HCT116 (cell line): ENCODE results near the gene HIPK2. TPM values are rescaled to one million over a fixed set of nuclear protein-coding genes. Genes with fewer than 3 reads are reported as not detected.

Source experiments
- ATAC-seq: fragments of 200-7000 bp; cut with Tn5 transposase; 2 replicates; pipeline ENCODE4 v1.9.1; 2020; ENCODE audit warnings: mild to moderate bottlenecking, moderate library complexity
- BruUV-seq: library from RNA; stranded (reverse); fragments of 400-500 nt; replicated peaks from 2 replicates; lab custom pipeline; 2021; lab: Mats Ljungman, UMichigan
- CTCF ChIA-PET: fragments of 300-600 bp; sonication (Branson Sonifier 250); formaldehyde crosslinking; loops from one replicate; lab custom pipeline; 2021; ENCODE audit warnings: antibody characterized with exemption; lab: Charles Lee
- POLR2A ChIA-PET: fragments of 300-600, 350-600 bp; sonication (Branson Sonifier 250); formaldehyde crosslinking; loops from one replicate; lab custom pipeline; 2021; ENCODE audit warnings: antibody characterized with exemption; lab: Charles Lee
- RAD21 ChIA-PET, 2 experiments: fragments of 300-600 bp; sonication (Branson Sonifier 250); formaldehyde crosslinking; loops; one replicate each; lab custom pipeline; 2023; ENCODE audit warnings: low total read pairs in 2 of 2; ENCODE audit not compliant: uncharacterized antibody in 2 of 2, unreplicated experiment in 2 of 2, low non-redundant PET in 1 of 2; lab: Charles Lee
- DNase-seq: peaks from one replicate; pipeline ENCODE4 v3.0.0-alpha.2; 2010; ENCODE audit warnings: low read depth, low spot score
- H2AFZ ChIP-seq: fragments of 200-600 bp; shearing (Covaris generic), sonication (generic); 2 replicates; pipeline ENCODE4 v1.6.1; 2017; ENCODE audit warnings: low read depth, mixed run types, mixed read lengths, antibody characterized with exemption, low read length; ENCODE audit not compliant: poor library complexity, severe bottlenecking
- H3K27ac ChIP-seq: 2 replicates; pipeline ENCODE4 v1.5.1; 2012; ENCODE audit warnings: low read depth, low read length
- H3K27me3 ChIP-seq: fragments of 200-600 bp; sonication (generic); 2 replicates; pipeline ENCODE4 v1.6.1; 2016; ENCODE audit warnings: mixed run types, low read length, mixed read lengths; ENCODE audit not compliant: insufficient read depth
- H3K36me3 ChIP-seq, 2 experiments: fragments of 200-500 bp in 1 of 2; fragments of 200-600 bp in 1 of 2; sonication (Bioruptor generic) in 1 of 2; sonication (generic) in 1 of 2; 2 replicates each; pipeline versions ENCODE4 v1.5.1 to v1.6.1; 2014 to 2016; ENCODE audit warnings: low read length in 2 of 2, inconsistent platforms in 1 of 2, mixed read lengths in 1 of 2, mixed run types in 1 of 2; ENCODE audit not compliant: insufficient read depth in 2 of 2, control insufficient read depth in 1 of 2
- H3K4me1 ChIP-seq, 2 experiments: fragments of 200-600 bp in 1 of 2; sonication (generic) in 1 of 2; 2 replicates each; pipeline versions ENCODE4 v1.5.1 to v1.6.1; 2012 to 2017; ENCODE audit warnings: low read length in 2 of 2, inconsistent platforms in 1 of 2, mild to moderate bottlenecking in 1 of 2, mixed read lengths in 1 of 2, mixed run types in 1 of 2, moderate library complexity in 1 of 2; ENCODE audit not compliant: insufficient read depth in 2 of 2, control insufficient read depth in 1 of 2
- H3K4me2 ChIP-seq: fragments of 200-600 bp; sonication (generic); 2 replicates; pipeline ENCODE4 v1.6.1; 2017; ENCODE audit warnings: mixed run types, low read length, mixed read lengths
- H3K4me3 ChIP-seq, 2 experiments: fragments of 200-600 bp in 1 of 2; sonication (generic) in 1 of 2; replicated peaks in 1 of 2; 2 replicates each; pipeline ENCODE4 v1.5.1; 2011 to 2016; ENCODE audit warnings: low read length in 2 of 2, control low read depth in 1 of 2, low read depth in 1 of 2, mild to moderate bottlenecking in 1 of 2, mixed read lengths in 1 of 2, mixed run types in 1 of 2
- H3K79me2 ChIP-seq: fragments of 200-600 bp; sonication (generic); 2 replicates; pipeline ENCODE4 v1.6.1; 2017; ENCODE audit warnings: mild to moderate bottlenecking, mixed run types, low read length, moderate library complexity, mixed read lengths; ENCODE audit not compliant: insufficient read depth
- H3K9ac ChIP-seq: fragments of 200-600 bp; sonication (generic); 2 replicates; pipeline ENCODE4 v1.6.1; 2016; ENCODE audit warnings: low read length, mixed read lengths
- H3K9me2 ChIP-seq: fragments of 200-600 bp; sonication (generic), shearing (Covaris generic); 2 replicates; pipeline ENCODE4 v1.6.1; 2017; ENCODE audit warnings: mixed run types, mild to moderate bottlenecking, moderate library complexity; ENCODE audit not compliant: insufficient read depth
- H3K9me3 ChIP-seq, 2 experiments: fragments of 200-500 bp in 1 of 2; fragments of 200-600 bp in 1 of 2; sonication (Bioruptor generic) in 1 of 2; sonication (generic) in 1 of 2; 2 replicates each; pipeline ENCODE4 v1.6.1; 2014 to 2017; ENCODE audit warnings: low read length in 2 of 2, mixed read lengths in 2 of 2, inconsistent platforms in 1 of 2, low read depth in 1 of 2, mild to moderate bottlenecking in 1 of 2, mixed run types in 1 of 2, moderate library complexity in 1 of 2; ENCODE audit not compliant: control insufficient read depth in 1 of 2, insufficient read depth in 1 of 2
- H4K20me1 ChIP-seq: fragments of 200-600 bp; sonication (generic), shearing (Covaris generic); 2 replicates; pipeline ENCODE4 v1.6.1; 2017; ENCODE audit warnings: mixed run types, mild to moderate bottlenecking, moderate library complexity; ENCODE audit not compliant: insufficient read depth
- CBX3 ChIP-seq: IDR thresholded peaks from 2 replicates; pipeline ENCODE4 v1.6.1; 2012; ENCODE audit warnings: low read depth
- CEBPB ChIP-seq: IDR thresholded peaks from 2 replicates; pipeline ENCODE4 v1.6.1; 2012; ENCODE audit warnings: low read depth
- EGR1 ChIP-seq: IDR thresholded peaks from 2 replicates; pipeline ENCODE4 v1.6.1; 2012; ENCODE audit warnings: low read depth
- EZH2 ChIP-seq: fragments of 200-600 bp; sonication (generic); IDR thresholded peaks from 2 replicates; pipeline ENCODE4 v1.6.1; 2017; ENCODE audit warnings: antibody characterized with exemption, mixed run types
- EZH2phosphoT487 ChIP-seq: fragments of 200-600 bp; IDR thresholded peaks from 2 replicates; pipeline ENCODE4 v1.6.1; 2018; ENCODE audit warnings: antibody characterized with exemption, borderline replicate concordance
- JUND ChIP-seq: IDR thresholded peaks from 2 replicates; pipeline ENCODE4 v1.6.1; 2012
- POLR2AphosphoS5 ChIP-seq: IDR thresholded peaks from 2 replicates; pipeline ENCODE4 v1.6.1; 2011; ENCODE audit warnings: mild to moderate bottlenecking, low read depth, low read length, moderate library complexity
- RAD21 ChIP-seq: IDR thresholded peaks from 2 replicates; pipeline ENCODE4 v1.6.1; 2012; ENCODE audit warnings: low read depth, mild to moderate bottlenecking
- SIN3A ChIP-seq: IDR thresholded peaks from 2 replicates; pipeline ENCODE4 v1.6.1; 2012; ENCODE audit warnings: low read depth
- TCF7L2 ChIP-seq: IDR thresholded peaks from 2 replicates; pipeline ENCODE4 v1.7.0; 2011; ENCODE audit warnings: borderline replicate concordance, inconsistent platforms; ENCODE audit not compliant: insufficient read depth, insufficient read length; ENCODE audit errors: extremely low read depth
- YY1 ChIP-seq: IDR thresholded peaks from 2 replicates; pipeline ENCODE4 v1.6.1; 2011; ENCODE audit warnings: low read length, low read depth, moderate library complexity, mild to moderate bottlenecking; ENCODE audit not compliant: insufficient replicate concordance; ENCODE audit errors: extremely low read depth
- ZFX ChIP-seq: fragments of 450-650 bp; IDR thresholded peaks from 2 replicates; pipeline ENCODE4 v1.6.1; 2017
- ZNF274 ChIP-seq: fragments of 200-500 bp; sonication (Bioruptor generic); IDR thresholded peaks from 2 replicates; pipeline ENCODE4 v1.6.1; 2014; ENCODE audit warnings: mild to moderate bottlenecking, low read depth, low read length, inconsistent platforms
- intact Hi-C: fragments of 100-400 bp; cut with micrococcal nuclease; formaldehyde crosslinking; loops from 2 replicates; pipeline ENCODE4 v1.10.0; 2022
- total RNA-seq: library from RNA; stranded (reverse); gene quantifications from one replicate; pipeline ENCODE4 v1.2.1, GENCODE V29; 2021; ENCODE audit not compliant: unreplicated experiment
- TF ChIP-seq, protein P1 (sequence below): IDR thresholded peaks from 2 replicates; pipeline ENCODE4 v1.6.1; 2012
- TF ChIP-seq, protein P2 (sequence below), 3 experiments: fragments of 200-600 bp in 1 of 3; sonication (generic) in 1 of 3; IDR thresholded peaks in 2 of 3; conservative IDR thresholded peaks in 1 of 3; 2 replicates each; pipeline ENCODE4 v1.5.1; 2012 to 2017; ENCODE audit warnings: low read depth in 2 of 3, low read length in 2 of 3, antibody characterized with exemption in 1 of 3, borderline replicate concordance in 1 of 3, control low read depth in 1 of 3, mild to moderate bottlenecking in 1 of 3, mixed read lengths in 1 of 3, mixed run types in 1 of 3, moderate library complexity in 1 of 3; ENCODE audit not compliant: insufficient read depth in 1 of 3
- TF ChIP-seq, protein P3 (sequence below): IDR thresholded peaks from 2 replicates; pipeline ENCODE4 v1.6.1; 2012; ENCODE audit warnings: low read depth

HIPK2 gene
- total RNA-seq, 1 experiment from 2014 or later: 49.5 TPM

DNA sequence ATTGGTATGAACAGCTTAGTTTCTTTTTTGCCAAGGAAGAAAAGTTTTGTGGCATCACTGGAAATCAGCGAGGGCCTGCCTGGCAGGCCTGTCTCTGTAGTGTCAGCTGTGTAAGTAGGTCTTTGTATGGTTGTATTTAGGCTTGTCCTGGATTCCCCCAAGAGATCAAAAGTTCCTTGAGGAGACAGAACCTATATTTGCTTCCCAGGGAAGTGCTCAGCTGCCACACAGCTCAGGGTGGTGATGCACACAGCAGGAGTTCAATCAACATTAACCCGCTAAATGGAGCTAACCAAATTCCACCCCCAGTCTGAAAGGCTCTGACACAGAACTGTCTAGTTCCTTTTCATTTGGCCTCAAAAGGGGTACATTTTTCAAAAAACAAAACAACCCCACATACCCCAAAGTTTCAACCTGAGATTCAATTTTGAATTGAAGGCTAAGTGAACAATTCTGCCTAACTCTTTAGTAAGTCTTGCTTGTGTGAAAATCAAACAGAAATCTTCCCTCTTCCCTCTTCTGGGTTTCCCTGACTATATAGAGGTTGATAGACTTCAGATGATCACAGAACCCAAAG is 129.9 kb downstream of the HIPK2 start:
- BruUV-seq: no TSS peak
- CTCF ChIA-PET: interaction anchor here (0.7 to 5.2 kb wide), 10 partner anchors 10 to 356 kb away, joined by 3 to 55 read pairs (median 6); partner anchors contain the start of gene KLRG2

More for the DNA sequence above, 129.9 kb downstream of the HIPK2 start:
- Histone ChIP-seq H3K4me1 (peaks cover 0 to 39% of the 10 kb centered on the region in 2 experiments; a peak in 2 of 4 replicates), H2AFZ (no peak overlapping the region), H3K9me3 (no peaks in the 10 kb centered on the region), H3K9ac (no peak overlapping the region), H3K9me2 (no peaks in the 10 kb centered on the region), H3K79me2 (peaks cover 5% of the 10 kb centered on the region; the same call in 1 of the 2 replicates), H3K27ac (no peak overlapping the region), H3K27me3 (no peaks in the 10 kb centered on the region), H3K36me3 (0 out of 4 replicates have a peak, but pooled peaks cover 0 to 2% of the 10 kb centered on the region in 2 experiments), H4K20me1 (no peaks in the 10 kb centered on the region; the same call in 1 of the 2 replicates), H3K4me2 (no peak overlapping the region), H3K4me3 (no peak overlapping the region)
- no peak for TF ChIP-seq JUND
- no peak for TF ChIP-seq ZNF274
- TF ChIP-seq CBX3: no peak
- no peak for TF ChIP-seq SIN3A
- TF ChIP-seq, protein P1, sequence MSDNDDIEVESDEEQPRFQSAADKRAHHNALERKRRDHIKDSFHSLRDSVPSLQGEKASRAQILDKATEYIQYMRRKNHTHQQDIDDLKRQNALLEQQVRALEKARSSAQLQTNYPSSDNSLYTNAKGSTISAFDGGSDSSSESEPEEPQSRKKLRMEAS: no peak
- TF ChIP-seq RAD21: no peak
- no peak for TF ChIP-seq ZFX
- TF ChIP-seq EZH2: no peak
- TF ChIP-seq, protein P2, sequence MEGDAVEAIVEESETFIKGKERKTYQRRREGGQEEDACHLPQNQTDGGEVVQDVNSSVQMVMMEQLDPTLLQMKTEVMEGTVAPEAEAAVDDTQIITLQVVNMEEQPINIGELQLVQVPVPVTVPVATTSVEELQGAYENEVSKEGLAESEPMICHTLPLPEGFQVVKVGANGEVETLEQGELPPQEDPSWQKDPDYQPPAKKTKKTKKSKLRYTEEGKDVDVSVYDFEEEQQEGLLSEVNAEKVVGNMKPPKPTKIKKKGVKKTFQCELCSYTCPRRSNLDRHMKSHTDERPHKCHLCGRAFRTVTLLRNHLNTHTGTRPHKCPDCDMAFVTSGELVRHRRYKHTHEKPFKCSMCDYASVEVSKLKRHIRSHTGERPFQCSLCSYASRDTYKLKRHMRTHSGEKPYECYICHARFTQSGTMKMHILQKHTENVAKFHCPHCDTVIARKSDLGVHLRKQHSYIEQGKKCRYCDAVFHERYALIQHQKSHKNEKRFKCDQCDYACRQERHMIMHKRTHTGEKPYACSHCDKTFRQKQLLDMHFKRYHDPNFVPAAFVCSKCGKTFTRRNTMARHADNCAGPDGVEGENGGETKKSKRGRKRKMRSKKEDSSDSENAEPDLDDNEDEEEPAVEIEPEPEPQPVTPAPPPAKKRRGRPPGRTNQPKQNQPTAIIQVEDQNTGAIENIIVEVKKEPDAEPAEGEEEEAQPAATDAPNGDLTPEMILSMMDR (IDR thresholded peaks at IDR 0.05 in 2 of 3, conservative IDR thresholded peaks at IDR 0.05 in 1 of 3; ENCODE audit: borderline replicate concordance in 1 of 3, insufficient read depth in 1 of 3, low read depth in 2 of 3, low read length in 2 of 3): no peak
- no peak for TF ChIP-seq POLR2AphosphoS5
- TF ChIP-seq, protein P3, sequence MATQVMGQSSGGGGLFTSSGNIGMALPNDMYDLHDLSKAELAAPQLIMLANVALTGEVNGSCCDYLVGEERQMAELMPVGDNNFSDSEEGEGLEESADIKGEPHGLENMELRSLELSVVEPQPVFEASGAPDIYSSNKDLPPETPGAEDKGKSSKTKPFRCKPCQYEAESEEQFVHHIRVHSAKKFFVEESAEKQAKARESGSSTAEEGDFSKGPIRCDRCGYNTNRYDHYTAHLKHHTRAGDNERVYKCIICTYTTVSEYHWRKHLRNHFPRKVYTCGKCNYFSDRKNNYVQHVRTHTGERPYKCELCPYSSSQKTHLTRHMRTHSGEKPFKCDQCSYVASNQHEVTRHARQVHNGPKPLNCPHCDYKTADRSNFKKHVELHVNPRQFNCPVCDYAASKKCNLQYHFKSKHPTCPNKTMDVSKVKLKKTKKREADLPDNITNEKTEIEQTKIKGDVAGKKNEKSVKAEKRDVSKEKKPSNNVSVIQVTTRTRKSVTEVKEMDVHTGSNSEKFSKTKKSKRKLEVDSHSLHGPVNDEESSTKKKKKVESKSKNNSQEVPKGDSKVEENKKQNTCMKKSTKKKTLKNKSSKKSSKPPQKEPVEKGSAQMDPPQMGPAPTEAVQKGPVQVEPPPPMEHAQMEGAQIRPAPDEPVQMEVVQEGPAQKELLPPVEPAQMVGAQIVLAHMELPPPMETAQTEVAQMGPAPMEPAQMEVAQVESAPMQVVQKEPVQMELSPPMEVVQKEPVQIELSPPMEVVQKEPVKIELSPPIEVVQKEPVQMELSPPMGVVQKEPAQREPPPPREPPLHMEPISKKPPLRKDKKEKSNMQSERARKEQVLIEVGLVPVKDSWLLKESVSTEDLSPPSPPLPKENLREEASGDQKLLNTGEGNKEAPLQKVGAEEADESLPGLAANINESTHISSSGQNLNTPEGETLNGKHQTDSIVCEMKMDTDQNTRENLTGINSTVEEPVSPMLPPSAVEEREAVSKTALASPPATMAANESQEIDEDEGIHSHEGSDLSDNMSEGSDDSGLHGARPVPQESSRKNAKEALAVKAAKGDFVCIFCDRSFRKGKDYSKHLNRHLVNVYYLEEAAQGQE: no peak
- no peak for TF ChIP-seq EGR1
- TF ChIP-seq CEBPB: no peak
- TF ChIP-seq TCF7L2: no peak
- TF ChIP-seq EZH2phosphoT487: no peak
- TF ChIP-seq YY1: no peak
- DNase-seq (no peak), ATAC-seq (no peak)
- RAD21 ChIA-PET: no interaction called here
- intact Hi-C loops: loop anchor here (2.0 kb wide), 1 partner anchor 179 kb away; no protein-coding TSS in a partner anchor
- POLR2A ChIA-PET: no interaction called here
